Measurements from ENCODE around the gene PRMT5.

DNA sequence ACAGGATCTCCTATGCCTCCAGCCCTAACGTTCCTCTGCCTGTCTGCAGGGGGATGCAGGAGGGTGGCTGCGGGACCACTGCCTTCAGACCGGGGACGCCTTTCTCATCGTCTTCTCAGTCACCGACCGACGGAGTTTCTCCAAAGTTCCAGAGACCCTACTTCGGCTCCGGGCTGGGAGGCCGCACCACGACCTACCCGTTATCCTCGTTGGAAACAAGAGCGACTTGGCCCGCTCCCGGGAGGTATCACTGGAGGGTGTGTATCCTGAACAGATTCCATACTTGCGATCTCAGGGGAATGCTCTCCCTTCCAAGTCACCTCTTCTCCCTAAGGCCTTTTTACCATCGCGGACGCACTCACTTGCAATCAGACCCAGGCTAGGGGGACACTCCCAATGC, 43.2 kb downstream of the PRMT5 start:
- TF ChIP-seq CTCF (IDR thresholded peaks at IDR 0.05; ENCODE audit: low read depth, low read length, poor library complexity, severe bottlenecking) (no peak), EZH2phosphoT487 (IDR thresholded peaks at IDR 0.05; ENCODE audit: borderline replicate concordance, low read length) (no peak)
